Lower leg skin (tissue), 4 donors: ENCODE data around the gene KRTAP10-5. TPM values are rescaled to one million over a fixed set of nuclear protein-coding genes. Genes with fewer than 3 reads are reported as not detected.
A peak's percentile ranks its signal among the peaks of the same experiment; 100 is the strongest.

Experiments used
- DNase-seq, 2 donors: peaks; one replicate each; pipeline ENCODE4 v3.0.0-alpha.2; 2019; ENCODE audit warnings: low spot score in 2 of 2
- H3K4me3 ChIP-seq: fragments of 200-600 bp; sonication (generic); 2 replicates; pipeline ENCODE4 v1.5.1; 2017; ENCODE audit warnings: mild to moderate bottlenecking, low read depth; ENCODE audit not compliant: poor library complexity, severe bottlenecking
- POLR2A ChIP-seq, 2 donors: fragments of 450-650 bp; IDR thresholded peaks; one replicate each; pipeline ENCODE4 v1.6.1; 2016 to 2017; ENCODE audit warnings: antibody characterized with exemption in 2 of 2, mild to moderate bottlenecking in 1 of 2, moderate library complexity in 1 of 2
- WGBS, 2 donors: methylation state at CpG; one replicate each; pipeline ENCODE4 v1.1.5; 2018; 5-methylcytosine and 5-hydroxymethylcytosine counted together
- intact Hi-C: fragments of 100-400 bp; cut with DNase I; formaldehyde crosslinking; loops from one replicate; pipeline ENCODE4 v1.15.0; 2023; ENCODE audit warnings: low total_unique reads
- total RNA-seq, 4 donors: library from RNA; depleted of rRNA; stranded (reverse); fragments of >200 nt; gene quantifications; one replicate each; pipeline ENCODE4 v1.1.0, GENCODE V29; 2016
- TF ChIP-seq, protein P1 (sequence below), 3 donors: fragments of 450-650 bp; IDR thresholded peaks; one replicate each; pipeline ENCODE4 v1.5.1; 2016; ENCODE audit warnings: antibody characterized with exemption in 3 of 3, mild to moderate bottlenecking in 3 of 3, moderate library complexity in 2 of 3

The KRTAP10-5 gene
- total RNA-seq, 4 donors from 2014 or later = 6.1 TPM; not detected in 3

DNA sequence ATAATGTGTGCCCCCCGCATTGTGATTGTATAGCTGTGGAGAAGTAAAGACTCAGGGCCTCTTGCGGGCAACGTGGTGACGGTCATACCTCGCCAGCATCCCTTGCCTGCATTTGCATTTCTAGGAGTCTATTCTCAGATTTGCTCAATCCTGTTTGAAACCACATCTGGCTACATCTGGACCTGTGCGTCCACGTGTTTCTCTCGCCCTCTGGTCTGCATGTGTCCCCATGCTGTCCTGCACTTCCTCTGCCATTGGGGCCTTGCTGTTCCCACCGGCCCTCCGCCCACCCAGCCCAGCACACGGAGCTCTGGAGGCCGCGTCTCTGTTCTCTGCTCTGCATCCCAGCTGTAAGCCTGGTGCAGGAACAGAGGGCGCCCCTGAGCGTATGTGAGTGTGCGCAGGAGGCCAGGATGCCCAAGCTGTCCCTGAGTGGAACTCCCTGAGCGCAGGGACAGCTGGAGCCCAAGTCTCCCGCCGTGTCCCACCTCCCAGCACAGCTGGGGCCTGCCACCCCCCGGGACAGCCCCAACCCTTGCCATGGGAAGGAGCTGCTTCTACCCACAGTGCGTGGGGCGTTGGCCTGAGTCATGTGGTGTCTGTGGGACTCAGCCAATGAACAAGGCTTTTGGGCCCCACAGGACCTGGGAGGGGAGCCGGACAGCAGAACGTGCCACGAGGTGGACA, 30.7 kb downstream of the KRTAP10-5 start:
- 46 to 49% methylated on average over 18 to 24 of the region's 25 CpGs for WGBS, 2 donors
- no peak overlapping the region for H3K4me3 ChIP-seq
- intact Hi-C loops = no loop called here
- TF ChIP-seq POLR2A (IDR thresholded peaks at IDR 0.05) = no peak
- TF ChIP-seq, protein P1, sequence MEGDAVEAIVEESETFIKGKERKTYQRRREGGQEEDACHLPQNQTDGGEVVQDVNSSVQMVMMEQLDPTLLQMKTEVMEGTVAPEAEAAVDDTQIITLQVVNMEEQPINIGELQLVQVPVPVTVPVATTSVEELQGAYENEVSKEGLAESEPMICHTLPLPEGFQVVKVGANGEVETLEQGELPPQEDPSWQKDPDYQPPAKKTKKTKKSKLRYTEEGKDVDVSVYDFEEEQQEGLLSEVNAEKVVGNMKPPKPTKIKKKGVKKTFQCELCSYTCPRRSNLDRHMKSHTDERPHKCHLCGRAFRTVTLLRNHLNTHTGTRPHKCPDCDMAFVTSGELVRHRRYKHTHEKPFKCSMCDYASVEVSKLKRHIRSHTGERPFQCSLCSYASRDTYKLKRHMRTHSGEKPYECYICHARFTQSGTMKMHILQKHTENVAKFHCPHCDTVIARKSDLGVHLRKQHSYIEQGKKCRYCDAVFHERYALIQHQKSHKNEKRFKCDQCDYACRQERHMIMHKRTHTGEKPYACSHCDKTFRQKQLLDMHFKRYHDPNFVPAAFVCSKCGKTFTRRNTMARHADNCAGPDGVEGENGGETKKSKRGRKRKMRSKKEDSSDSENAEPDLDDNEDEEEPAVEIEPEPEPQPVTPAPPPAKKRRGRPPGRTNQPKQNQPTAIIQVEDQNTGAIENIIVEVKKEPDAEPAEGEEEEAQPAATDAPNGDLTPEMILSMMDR (IDR thresholded peaks at IDR 0.05) = no peak
- DNase-seq = peak in 1 of 2 donors; percentile 49

DNA sequence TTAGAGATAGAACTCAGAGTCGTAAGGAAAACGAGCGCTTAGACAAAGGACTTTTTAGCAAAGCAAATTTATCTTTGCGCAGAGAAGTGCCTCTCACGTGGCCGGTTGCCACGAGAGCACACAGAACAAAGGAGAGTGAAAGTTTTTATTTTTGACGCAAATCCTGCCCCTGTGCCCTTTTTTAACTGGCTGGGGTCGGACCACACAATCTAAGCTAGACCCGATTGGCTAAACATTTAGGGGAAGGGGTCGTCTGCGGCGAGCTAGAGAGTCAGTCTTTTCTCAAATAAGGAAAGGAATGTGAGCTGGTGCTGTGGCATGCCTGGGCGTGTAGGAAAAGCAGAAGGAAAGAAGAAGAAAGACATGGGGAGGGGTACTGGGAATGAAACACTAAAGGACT, 31.5 kb downstream of the KRTAP10-5 start:
- no peak for TF ChIP-seq POLR2A (IDR thresholded peaks at IDR 0.05)
- TF ChIP-seq, protein P1 (IDR thresholded peaks at IDR 0.05) = no peak
- WGBS, 2 donors = 20 to 32% methylated on average over 14 of the region's 14 CpGs
- intact Hi-C loops = no loop called here
- DNase-seq = peak in 1 of 2 donors; percentile 42
- no peak overlapping the region for H3K4me3 ChIP-seq

DNA sequence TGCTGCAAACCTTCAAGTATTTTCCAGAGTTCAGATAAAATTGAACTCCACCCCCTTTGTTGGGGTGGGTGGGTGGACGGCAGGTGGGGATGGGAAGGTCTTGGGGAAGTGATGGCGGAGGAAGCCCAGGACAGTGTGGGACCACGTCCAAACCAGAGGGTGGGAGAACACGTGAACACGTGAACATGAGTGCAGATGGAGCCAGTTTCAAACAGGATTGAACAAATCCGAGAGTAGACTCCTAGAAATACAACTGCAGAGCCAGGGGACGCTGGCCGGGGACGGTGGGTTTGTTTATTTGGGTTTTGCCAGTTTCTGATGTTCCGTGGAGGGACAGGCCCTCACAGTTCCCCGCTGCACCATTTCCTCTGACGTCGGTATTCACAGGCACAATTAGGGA, 32.0 kb downstream of the KRTAP10-5 start:
- no peak overlapping the region for H3K4me3 ChIP-seq
- WGBS, 2 donors = 41% methylated on average over 13 of the region's 13 CpGs
- peak in 1 of 2 donors; percentile 75 for DNase-seq
- no peak for TF ChIP-seq POLR2A (IDR thresholded peaks at IDR 0.05)
- TF ChIP-seq, protein P1 (IDR thresholded peaks at IDR 0.05) = no peak
- intact Hi-C loops = no loop called here

GRCh38 chr21:44547656-44548331, 32.6 kb downstream of the KRTAP10-5 start:
- intact Hi-C loops = no loop called here
- no peak for TF ChIP-seq POLR2A (IDR thresholded peaks at IDR 0.05)
- TF ChIP-seq, protein P1 (IDR thresholded peaks at IDR 0.05) = no peak
- DNase-seq = peak in 1 of 2 donors; percentile 53
- 54 to 73% methylated on average over 5 of the region's 5 CpGs for WGBS, 2 donors
- no peak overlapping the region for H3K4me3 ChIP-seq

GRCh38 chr21:44544566-44544965, 35.8 kb downstream of the KRTAP10-5 start:
- TF ChIP-seq, protein P1 (IDR thresholded peaks at IDR 0.05) = no peak
- no peak for TF ChIP-seq POLR2A (IDR thresholded peaks at IDR 0.05)
- intact Hi-C loops = no loop called here
- DNase-seq = peak in 1 of 2 donors; percentile 40
- H3K4me3 ChIP-seq = no peak overlapping the region
- 84 to 95% methylated on average over 3 of the region's 3 CpGs for WGBS, 2 donors
